Lower leg skin (tissue), 3 donors: Measurements from ENCODE around the gene FARS2.

Experiments used
- CTCF ChIP-seq, 3 donors: fragments of 450-650 bp; IDR thresholded peaks; one replicate each; pipeline ENCODE4 v1.5.1; 2016; ENCODE audit warnings: antibody characterized with exemption in 3 of 3, mild to moderate bottlenecking in 3 of 3, moderate library complexity in 2 of 3
- POLR2A ChIP-seq, 2 donors: fragments of 450-650 bp; IDR thresholded peaks; one replicate each; pipeline ENCODE4 v1.6.1; 2016 to 2017; ENCODE audit warnings: antibody characterized with exemption in 2 of 2, mild to moderate bottlenecking in 1 of 2, moderate library complexity in 1 of 2

- TF ChIP-seq POLR2A (IDR thresholded peaks at IDR 0.05), result no peak
- no peak for TF ChIP-seq CTCF (IDR thresholded peaks at IDR 0.05)
Observed at GRCh38 chr6:5563086-5563485, 301.8 kb downstream of the FARS2 start.
